PC-3 (cell line): ENCODE results near the gene IMPA2. TPM values are rescaled to one million over a fixed set of nuclear protein-coding genes. Genes with fewer than 3 reads are reported as not detected.

Experiments used
- ATAC-seq: fragments of 200-7000 bp; cut with Tn5 transposase; 2 replicates; pipeline ENCODE4 v1.9.1; 2020; ENCODE audit warnings: mild to moderate bottlenecking, moderate library complexity
- BruUV-seq: library from RNA; stranded (reverse); fragments of 400-500 nt; replicated peaks from 2 replicates; lab custom pipeline; 2021; lab: Mats Ljungman, UMichigan
- CTCF ChIA-PET: fragments of 300-600 bp; sonication (Branson Sonifier 250); formaldehyde crosslinking; loops from one replicate; lab custom pipeline; 2022; ENCODE audit warnings: antibody characterized with exemption; lab: Charles Lee
- POLR2A ChIA-PET: fragments of 300-600 bp; sonication (Branson Sonifier 250); formaldehyde crosslinking; loops from one replicate; lab custom pipeline; 2022; ENCODE audit warnings: antibody characterized with exemption; ENCODE audit not compliant: unreplicated experiment; lab: Charles Lee
- DNase-seq: peaks from one replicate; pipeline ENCODE4 v3.0.0-alpha.2; 2015
- H2AFZ ChIP-seq: fragments of 300-600 bp; sonication (generic); 2 replicates; pipeline ENCODE4 v1.6.0; 2016; ENCODE audit warnings: antibody characterized with exemption, low read length
- H3F3A ChIP-seq: fragments of 300-600 bp; sonication (generic); one replicate; pipeline ENCODE4 v1.6.0; 2017; ENCODE audit warnings: antibody characterized with exemption, low read length, control low read depth, mild to moderate bottlenecking; ENCODE audit not compliant: unreplicated experiment
- H3K27ac ChIP-seq: fragments of 300-600 bp; sonication (generic); 2 replicates; pipeline ENCODE4 v1.5.1; 2016; ENCODE audit warnings: mild to moderate bottlenecking, low read length
- H3K27me3 ChIP-seq: fragments of 300-600 bp; sonication (generic); 2 replicates; pipeline ENCODE4 v1.6.1; 2016; ENCODE audit warnings: low read length, mixed read lengths
- H3K36me3 ChIP-seq: fragments of 300-600 bp; sonication (generic); 2 replicates; pipeline ENCODE4 v1.6.1; 2016; ENCODE audit warnings: low read depth, mixed run types, low read length, mixed read lengths
- H3K4me1 ChIP-seq: fragments of 300-600 bp; sonication (generic); 2 replicates; pipeline ENCODE4 v1.5.1; 2016; ENCODE audit warnings: low read length; ENCODE audit not compliant: insufficient read depth
- H3K4me2 ChIP-seq: fragments of 300-600 bp; sonication (generic); 2 replicates; pipeline ENCODE4 v1.6.0; 2016; ENCODE audit warnings: low read length
- H3K4me3 ChIP-seq: fragments of 300-600 bp; sonication (generic); 2 replicates; pipeline ENCODE4 v1.5.1; 2016; ENCODE audit warnings: mild to moderate bottlenecking, low read length, mixed read lengths
- H3K79me2 ChIP-seq: fragments of 300-600 bp; sonication (generic); 2 replicates; pipeline ENCODE4 v1.6.1; 2017; ENCODE audit warnings: low read length, mixed read lengths
- H3K9ac ChIP-seq: fragments of 300-600 bp; sonication (generic); 2 replicates; pipeline ENCODE4 v1.6.0; 2016; ENCODE audit warnings: mild to moderate bottlenecking, low read length
- H3K9me2 ChIP-seq: fragments of 300-600 bp; sonication (generic); replicated peaks from 2 replicates; pipeline ENCODE4 v1.6.1; 2016; ENCODE audit warnings: mixed run types, low read length, mixed read lengths
- H3K9me3 ChIP-seq: fragments of 300-600 bp; sonication (generic); 2 replicates; pipeline ENCODE4 v1.6.1; 2016; ENCODE audit warnings: low read length, mixed read lengths
- H4K20me1 ChIP-seq: fragments of 300-600 bp; sonication (generic); 2 replicates; pipeline ENCODE4 v1.6.1; 2016; ENCODE audit warnings: low read length, mixed read lengths
- CTCF ChIP-seq: fragments of 300-600 bp; sonication (generic); conservative IDR thresholded peaks from 2 replicates; pipeline ENCODE4 v1.5.1; 2017; ENCODE audit warnings: antibody characterized with exemption, low read depth, mild to moderate bottlenecking, low read length
- EZH2 ChIP-seq: fragments of 300-600 bp; sonication (generic); IDR thresholded peaks from one replicate; pipeline ENCODE4 v1.6.1; 2017; ENCODE audit warnings: antibody characterized with exemption, mild to moderate bottlenecking, low read length; ENCODE audit not compliant: unreplicated experiment
- EZH2phosphoT487 ChIP-seq: fragments of 300-600 bp; sonication (generic); IDR thresholded peaks from 2 replicates; pipeline ENCODE4 v1.6.1; 2018; ENCODE audit warnings: mild to moderate bottlenecking, antibody characterized with exemption, low read length, borderline replicate concordance
- intact Hi-C: fragments of 100-400 bp; cut with micrococcal nuclease; formaldehyde crosslinking; loops from 2 replicates; pipeline ENCODE4 v1.9.0; 2023
- total RNA-seq: library from RNA; depleted of rRNA; stranded (reverse); fragments of >200 nt; gene quantifications from 2 replicates; pipeline ENCODE4 v1.2.3, GENCODE V29; 2014

IMPA2 gene
- total RNA-seq, 1 experiment from 2014 or later, result 38.2 TPM

- Histone ChIP-seq H3K36me3 (no peaks in the 10 kb centered on the region), H4K20me1 (no peaks in the 10 kb centered on the region), H3K4me1 (peaks cover 3% of the 10 kb centered on the region; the same call in 1 of the 2 replicates), H3K4me3 (no peak overlapping the region), H3K9ac (no peak overlapping the region), H3K9me3 (no peaks in the 10 kb centered on the region), H3K9me2 (no peaks in the 10 kb centered on the region), H3K27me3 (no peaks in the 10 kb centered on the region), H2AFZ (no peak overlapping the region), H3F3A (no peaks in the 10 kb centered on the region), H3K4me2 (no peak overlapping the region), H3K27ac (no peak overlapping the region), H3K79me2 (no peaks in the 10 kb centered on the region)
- no peak for TF ChIP-seq CTCF
- TF ChIP-seq EZH2phosphoT487, result no peak
- no peak for TF ChIP-seq EZH2
- CTCF ChIA-PET, result interaction anchor here (0.5 kb wide), 1 partner anchor 39 kb away, joined by 3 read pairs; no protein-coding TSS in a partner anchor
- ATAC-seq (no peak), DNase-seq (no peak)
- intact Hi-C loops, result loop anchor here (5.0 kb wide), 1 partner anchor 377 kb away; no protein-coding TSS in a partner anchor
- no TSS peak for BruUV-seq
- POLR2A ChIA-PET, result no interaction called here
Measured at GRCh38 chr18:12034241-12035100, 53.2 kb downstream of the IMPA2 start.

- Histone ChIP-seq H3K27ac (no peak overlapping the region), H3F3A (no peaks in the 10 kb centered on the region), H3K9ac (no peak overlapping the region), H3K4me2 (no peak overlapping the region), H2AFZ (no peak overlapping the region), H3K27me3 (no peaks in the 10 kb centered on the region), H3K9me2 (no peaks in the 10 kb centered on the region), H4K20me1 (no peaks in the 10 kb centered on the region), H3K36me3 (no peaks in the 10 kb centered on the region), H3K4me1 (peaks cover 3% of the 10 kb centered on the region; the same call in 1 of the 2 replicates), H3K4me3 (no peak overlapping the region), H3K9me3 (no peaks in the 10 kb centered on the region), H3K79me2 (no peaks in the 10 kb centered on the region)
- TF ChIP-seq EZH2, result no peak
- TF ChIP-seq CTCF, result no peak
- no peak for TF ChIP-seq EZH2phosphoT487
- intact Hi-C loops, result loop anchor here (5.0 kb wide), 1 partner anchor 378 kb away; no protein-coding TSS in a partner anchor
- no TSS peak for BruUV-seq
- ATAC-seq (no peak), DNase-seq (no peak)
- POLR2A ChIA-PET, result no interaction called here
- CTCF ChIA-PET, result no interaction called here
Measured at GRCh38 chr18:12035481-12035880, 54.2 kb downstream of the IMPA2 start.
